ENCODE results near the gene NEURL4.

NEURL4 gene

GRCh38 chr17:7292729-7293128 lies 36.4 kb downstream of the NEURL4 start:
- H3K4me3 ChIP-seq (ENCODE audit: low read length), result no peak overlapping the region
- no peak for TF ChIP-seq ZNF274 (IDR thresholded peaks at IDR 0.05; ENCODE audit: low read depth, low read length)

- H3K4me3 ChIP-seq (ENCODE audit: low read length), result no peak overlapping the region
- TF ChIP-seq ZNF274 (IDR thresholded peaks at IDR 0.05; ENCODE audit: low read depth, low read length), result no peak
Observed at GRCh38 chr17:7292194-7292593, 36.9 kb downstream of the NEURL4 start.

GRCh38 chr17:7290685-7291084 lies 38.5 kb downstream of the NEURL4 start:
- no peak for TF ChIP-seq ZNF274 (IDR thresholded peaks at IDR 0.05; ENCODE audit: low read depth, low read length)
- no peak overlapping the region for H3K4me3 ChIP-seq (ENCODE audit: low read length)

- TF ChIP-seq ZNF274 (IDR thresholded peaks at IDR 0.05; ENCODE audit: low read depth, low read length), result no peak
- no peak overlapping the region for H3K4me3 ChIP-seq (ENCODE audit: low read length)
Observed at GRCh38 chr17:7290166-7290565, 39.0 kb downstream of the NEURL4 start.

GRCh38 chr17:7289256-7290032 lies 39.7 kb downstream of the NEURL4 start:
- no peak overlapping the region for H3K4me3 ChIP-seq (ENCODE audit: low read length)
- no peak for TF ChIP-seq ZNF274 (IDR thresholded peaks at IDR 0.05; ENCODE audit: low read depth, low read length)

GRCh38 chr17:7285679-7286078 lies 43.5 kb downstream of the NEURL4 start:
- no peak overlapping the region for H3K4me3 ChIP-seq (ENCODE audit: low read length)
- no peak for TF ChIP-seq ZNF274 (IDR thresholded peaks at IDR 0.05; ENCODE audit: low read depth, low read length)

GRCh38 chr17:7284911-7285310 lies 44.2 kb downstream of the NEURL4 start:
- TF ChIP-seq ZNF274 (IDR thresholded peaks at IDR 0.05; ENCODE audit: low read depth, low read length), result no peak

GRCh38 chr17:7283471-7284216 lies 45.5 kb downstream of the NEURL4 start:
- no peak overlapping the region for H3K4me3 ChIP-seq (ENCODE audit: low read length)
- no peak for TF ChIP-seq ZNF274 (IDR thresholded peaks at IDR 0.05; ENCODE audit: low read depth, low read length)

More at GRCh38 chr17:7284911-7285310, 44.2 kb downstream of the NEURL4 start:
- H3K4me3 ChIP-seq (ENCODE audit: low read length), result no peak overlapping the region

- TF ChIP-seq ZNF274 (IDR thresholded peaks at IDR 0.05; ENCODE audit: low read depth, low read length), result no peak
- no peak overlapping the region for H3K4me3 ChIP-seq (ENCODE audit: low read length)
Observed at GRCh38 chr17:7282752-7283321, 46.3 kb downstream of the NEURL4 start.

- TF ChIP-seq ZNF274 (IDR thresholded peaks at IDR 0.05; ENCODE audit: low read depth, low read length), result no peak
- H3K4me3 ChIP-seq (ENCODE audit: low read length), result peak overlapping the region; percentile 43; the same call in 1 of the 2 replicates
Observed at GRCh38 chr17:7281953-7282751, 47.0 kb downstream of the NEURL4 start.

GRCh38 chr17:7281074-7281952 lies 47.8 kb downstream of the NEURL4 start, which contains the start of gene SLC2A4:
Gene SLC2A4, plus strand, starts transcription at chr17:7281718. Its CDS starts 217 bp downstream, at chr17:7281935.
- TF ChIP-seq ZNF274 (IDR thresholded peaks at IDR 0.05; ENCODE audit: low read depth, low read length), result no peak
- H3K4me3 ChIP-seq (ENCODE audit: low read length), result peak within 1 kb of the TSS; percentile 43; the same call in 1 of the 2 replicates

GRCh38 chr17:7280519-7281073 lies 48.5 kb downstream of the NEURL4 start:
- peak overlapping the region; percentile 26; the same call in 1 of the 2 replicates for H3K4me3 ChIP-seq (ENCODE audit: low read length)
- no peak for TF ChIP-seq ZNF274 (IDR thresholded peaks at IDR 0.05; ENCODE audit: low read depth, low read length)

GRCh38 chr17:7279448-7279847 lies 49.7 kb downstream of the NEURL4 start:
- H3K4me3 ChIP-seq (ENCODE audit: low read length), result no peak overlapping the region
- no peak for TF ChIP-seq ZNF274 (IDR thresholded peaks at IDR 0.05; ENCODE audit: low read depth, low read length)

Data from GM08714 (cell line).